Ishikawa (cell line): Measurements from ENCODE around the gene CITED1.

Source experiments
- CEBPB ChIP-seq: IDR thresholded peaks from 2 replicates; pipeline ENCODE4 v1.6.1; 2012
- CREB1 ChIP-seq: IDR thresholded peaks from 2 replicates; pipeline ENCODE4 v1.6.1; 2012; ENCODE audit warnings: low read depth
- EGR1 ChIP-seq: IDR thresholded peaks from 2 replicates; pipeline ENCODE4 v1.6.1; 2012
- EP300 ChIP-seq: IDR thresholded peaks from 2 replicates; pipeline ENCODE4 v1.6.1; 2012; ENCODE audit warnings: borderline replicate concordance
- FOXM1 ChIP-seq: IDR thresholded peaks from 2 replicates; pipeline ENCODE4 v1.6.1; 2012; ENCODE audit warnings: low read depth, borderline replicate concordance
- MAX ChIP-seq: IDR thresholded peaks from 2 replicates; pipeline ENCODE4 v1.6.1; 2012
- NFIC ChIP-seq: IDR thresholded peaks from 2 replicates; pipeline ENCODE4 v1.6.1; 2012
- RAD21 ChIP-seq: IDR thresholded peaks from 2 replicates; pipeline ENCODE4 v1.6.1; 2012; ENCODE audit warnings: low read depth
- REST ChIP-seq: IDR thresholded peaks from 2 replicates; pipeline ENCODE4 v1.6.1; 2012; ENCODE audit warnings: low read depth, mild to moderate bottlenecking
- TAF1 ChIP-seq: IDR thresholded peaks from 2 replicates; pipeline ENCODE4 v1.6.1; 2012; ENCODE audit warnings: low read depth, mild to moderate bottlenecking
- ZBTB7A ChIP-seq: IDR thresholded peaks from 2 replicates; pipeline ENCODE4 v1.6.1; 2012; ENCODE audit warnings: low read depth

- TF ChIP-seq RAD21 (no peak), NFIC (no peak), EP300 (no peak), MAX (no peak), REST (no peak), CREB1 (no peak), EGR1 (no peak), CEBPB (no peak), TAF1 (no peak), ZBTB7A (no peak), FOXM1 (no peak)
Measured at GRCh38 chrX:72272868-72273267, 32.8 kb downstream of the CITED1 start.
